Mucosa of descending colon (tissue), 3 donors: ENCODE results near the gene SLX9. TPM values are rescaled to one million over a fixed set of nuclear protein-coding genes. Genes with fewer than 3 reads are reported as not detected.
"Not testable (repeated sequence)": the region's sequence is repeated elsewhere in the genome, so short reads cannot be mapped to it uniquely, and the experiment has no call there.

Source experiments
- ATAC-seq: fragments of 200-7000 bp; cut with Tn5 transposase; one replicate; pipeline ENCODE4 v1.9.1; 2020; ENCODE audit warnings: mild to moderate bottlenecking, moderate library complexity
- DNase-seq, 3 donors: peaks; one replicate each; pipeline ENCODE4 v3.0.0-alpha.2; 2020
- H3K36me3 ChIP-seq: fragments of 200-600 bp; one replicate; pipeline ENCODE4 v1.8.0; 2021; ENCODE audit warnings: low read depth, mild to moderate bottlenecking
- H3K4me1 ChIP-seq: fragments of 200-600 bp; one replicate; pipeline ENCODE4 v1.8.0; 2021; ENCODE audit warnings: low read depth, mild to moderate bottlenecking
- H3K4me3 ChIP-seq: fragments of 200-600 bp; one replicate; pipeline ENCODE4 v1.8.0; 2021; ENCODE audit warnings: mild to moderate bottlenecking
- H3K9me3 ChIP-seq: fragments of 200-600 bp; one replicate; pipeline ENCODE4 v1.8.0; 2021; ENCODE audit warnings: mild to moderate bottlenecking
- CTCF ChIP-seq: fragments of 200-600 bp; IDR thresholded peaks from one replicate; pipeline ENCODE4 v1.8.0; 2022; ENCODE audit warnings: antibody characterized with exemption, mild to moderate bottlenecking
- intact Hi-C, 2 donors: fragments of 100-400 bp; cut with DNase I in 1 of 2; cut with micrococcal nuclease in 1 of 2; formaldehyde crosslinking; loops; one replicate each; pipeline versions ENCODE4 v1.11.0 to v1.11.1; 2022; cut with DNase I, micrococcal nuclease
- total RNA-seq, 3 donors: library from RNA; stranded (reverse); fragmentation: NEBNext Ultra II Directional in 2 of 3; extraction: Animal tissue kit (Norgen Biotek cat#: 25700) in 2 of 3; gene quantifications; one replicate each; pipeline versions ENCODE4 v1.2.1 to v1.2.4, GENCODE V29; 2021 to 2023
- donor health status: DM: no; HTN: no; CAD: no; lungs with moderate emphysema.
- donor health status: DM: no; HTN: no; CAD: no.
- donor health status: DM: no; HTN: yes; CAD: no.

SLX9 gene
- total RNA-seq, 3 donors from 2014 or later: 19.8 to 42.2 (median 20.9) TPM

- DNase-seq (no peak), ATAC-seq (no peak)
- Histone ChIP-seq H3K4me3 (no peak overlapping the region), H3K9me3 (no peaks in the 10 kb centered on the region), H3K4me1 (no peaks in the 10 kb centered on the region), H3K36me3 (no peaks in the 10 kb centered on the region)
- intact Hi-C loops: no loop called here
- no peak for TF ChIP-seq CTCF
These were observed 33.8 kb downstream of the SLX9 start for GRCh38 chr21:44973598-44973997.

DNA sequence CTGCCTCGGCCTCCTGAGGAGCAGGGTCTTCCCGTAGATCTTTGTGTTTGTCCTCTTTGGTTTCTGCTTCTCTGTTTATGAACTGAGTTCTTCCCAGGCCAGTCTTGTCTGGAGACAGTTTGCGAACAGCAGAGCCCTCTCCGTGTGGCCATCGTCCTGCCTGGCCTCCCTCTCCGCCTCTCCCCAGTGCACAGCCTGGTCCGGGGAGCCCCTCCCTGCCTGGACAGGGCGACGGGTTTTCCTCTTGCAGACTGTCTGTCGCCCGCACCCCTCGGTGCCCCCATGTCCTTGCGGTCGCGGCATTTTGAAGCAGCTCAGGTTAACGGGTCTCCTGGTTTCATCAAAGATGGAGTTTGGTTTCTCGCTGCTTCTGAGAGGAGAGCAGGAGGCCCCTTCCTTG is 34.8 kb downstream of the SLX9 start:
- no peak overlapping the region for H3K4me3 ChIP-seq
- no peak for ATAC-seq

DNA sequence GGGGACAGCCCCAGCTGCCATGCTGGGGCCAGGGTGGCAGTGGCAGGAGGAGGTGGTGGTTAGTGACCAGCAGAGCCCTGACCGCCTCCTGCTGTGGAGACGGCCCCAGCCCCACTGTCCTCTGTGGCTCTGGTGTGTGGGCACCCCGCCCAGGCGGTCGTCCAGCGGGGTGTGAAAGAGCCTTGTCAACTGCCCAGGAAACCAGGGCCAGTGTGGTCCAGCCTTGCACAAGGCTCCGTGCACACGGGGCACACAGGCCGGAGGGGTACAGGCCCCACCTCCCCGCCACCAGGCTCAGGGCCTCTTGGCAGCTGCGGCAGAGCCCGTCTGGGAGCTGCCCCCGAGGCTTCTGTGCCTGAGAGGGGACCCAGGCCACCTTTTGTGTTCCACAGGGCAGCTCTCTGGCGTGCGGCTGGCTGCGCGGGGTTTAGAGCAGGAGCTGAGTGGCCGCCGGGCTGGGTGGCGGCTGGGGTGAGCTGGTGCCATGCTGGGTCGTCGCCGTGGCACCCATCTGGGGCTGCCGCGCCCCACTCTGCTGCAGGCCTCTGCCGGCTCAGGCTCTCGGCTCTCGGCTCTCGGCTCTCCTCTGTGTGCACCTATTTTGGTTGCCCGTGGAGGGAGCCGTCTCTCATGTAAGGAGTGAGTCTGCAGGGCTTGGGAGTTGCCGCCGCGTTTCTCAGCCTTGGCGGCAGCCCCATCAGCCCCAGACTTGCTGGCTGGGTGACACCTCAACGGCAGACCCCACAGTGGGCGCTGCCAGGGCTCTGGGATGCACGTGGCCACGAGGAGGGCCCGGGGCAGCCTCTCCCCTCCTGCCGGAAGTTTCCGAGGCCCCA is 36.1 kb downstream of the SLX9 start:
- no peak overlapping the region for H3K4me3 ChIP-seq
- DNase-seq (no peak), ATAC-seq (no peak)

More for the DNA sequence above, 34.8 kb downstream of the SLX9 start:
- TF ChIP-seq CTCF: no peak
- H3K4me1 ChIP-seq: no peaks in the 10 kb centered on the region
- intact Hi-C loops: no loop called here
- H3K9me3 ChIP-seq: no peaks in the 10 kb centered on the region
- no peak for DNase-seq
- no peaks in the 10 kb centered on the region for H3K36me3 ChIP-seq

DNA sequence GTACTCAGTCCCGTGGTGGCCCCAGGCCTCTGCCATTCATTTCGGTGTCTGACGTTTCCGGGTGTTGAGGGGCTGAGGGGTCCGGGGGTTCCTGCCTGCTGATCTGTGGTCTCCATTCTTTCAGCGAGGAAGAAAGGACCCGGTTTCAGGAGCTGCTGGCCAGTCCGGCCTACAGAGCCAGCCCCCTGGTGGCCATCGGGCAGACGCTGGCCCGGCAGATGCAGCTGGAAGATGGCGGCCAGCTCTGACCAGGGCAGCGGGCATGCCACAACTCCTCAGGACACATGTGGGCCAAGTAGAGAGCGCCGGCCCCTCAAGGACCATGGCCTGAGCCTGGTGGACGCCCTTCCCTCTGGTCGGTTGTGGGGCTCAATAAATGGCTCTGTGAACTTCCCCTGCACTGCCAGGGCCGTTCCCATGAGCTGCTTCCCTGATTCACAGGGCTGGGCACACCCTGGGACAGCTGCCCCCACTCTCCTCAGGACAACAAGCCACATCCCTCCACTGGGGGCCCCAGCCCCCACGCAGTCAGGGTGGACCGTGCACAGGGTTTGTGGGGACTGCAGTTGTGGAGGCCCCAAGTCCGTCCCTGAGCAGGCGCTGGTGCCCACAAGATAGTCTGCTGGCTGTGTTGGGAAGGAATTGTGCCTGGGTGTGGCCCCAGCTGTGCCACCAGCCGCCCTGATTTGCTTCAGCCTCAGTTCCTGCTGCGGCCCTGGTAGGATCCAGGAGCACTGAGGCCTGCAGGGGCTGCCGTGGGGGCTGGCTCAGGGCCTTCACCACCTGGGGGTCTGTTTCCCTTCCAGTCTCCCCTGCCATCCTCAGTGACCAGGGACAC is 36.9 kb downstream of the SLX9 start:
- H3K36me3 ChIP-seq, H3K4me1 ChIP-seq, intact Hi-C loops, DNase-seq, ATAC-seq, H3K9me3 ChIP-seq, H3K4me3 ChIP-seq: not testable (repeated sequence)

More for the DNA sequence above, 36.1 kb downstream of the SLX9 start:
- intact Hi-C loops: no loop called here
- Histone ChIP-seq H3K9me3 (no peaks in the 10 kb centered on the region), H3K4me1 (no peaks in the 10 kb centered on the region), H3K36me3 (no peaks in the 10 kb centered on the region)
- no peak for TF ChIP-seq CTCF

GRCh38 chr21:44977616-44978340 is 37.9 kb downstream of the SLX9 start:
- DNase-seq: no peak
- no peaks in the 10 kb centered on the region for H3K36me3 ChIP-seq
- H3K4me3 ChIP-seq: no peak overlapping the region
- intact Hi-C loops: no loop called here
- no peaks in the 10 kb centered on the region for H3K4me1 ChIP-seq
- H3K9me3 ChIP-seq: no peaks in the 10 kb centered on the region
- ATAC-seq: no peak
- no peak for TF ChIP-seq CTCF
